Measurements from ENCODE around the gene KRTAP10-11.

The KRTAP10-11 gene

DNA sequence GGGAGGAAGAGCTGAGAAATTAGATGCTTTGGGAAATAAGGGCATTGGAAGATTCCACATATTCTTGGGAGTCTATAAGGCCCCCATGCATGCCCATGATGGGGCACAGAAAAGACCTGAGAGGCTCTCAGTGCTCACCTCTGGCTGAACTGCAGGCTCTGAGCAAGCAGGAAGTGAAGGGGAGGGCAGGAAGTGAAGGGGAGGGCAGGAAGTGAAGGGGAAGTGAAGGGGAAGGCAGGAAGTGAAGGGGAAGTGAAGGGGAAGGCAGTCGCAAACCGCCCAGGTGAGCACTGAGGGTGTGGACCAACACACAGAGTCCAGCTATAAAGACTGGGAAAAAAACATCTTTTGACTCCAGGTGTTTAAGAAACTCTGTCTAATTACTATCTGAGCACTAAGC is 15.8 kb upstream of the KRTAP10-11 start:
- H3K4me1 ChIP-seq (ENCODE audit: insufficient read depth, low read length, severe bottlenecking), result no peaks in the 10 kb centered on the region
- no peak overlapping the region for H3K4me2 ChIP-seq (ENCODE audit: low read length)
- H3K36me3 ChIP-seq (ENCODE audit: insufficient read depth, low read length), result no peaks in the 10 kb centered on the region
- no peaks in the 10 kb centered on the region for H3K27me3 ChIP-seq (ENCODE audit: insufficient read depth, low read length)
- 0 out of 2 replicates have a peak, but pooled peaks cover 3% of the 10 kb centered on the region for H3K9me3 ChIP-seq (ENCODE audit: low read length)
- no peak for TF ChIP-seq EZH2 (IDR thresholded peaks at IDR 0.05; ENCODE audit: borderline replicate concordance, low read length)
- TF ChIP-seq CTCF (IDR thresholded peaks at IDR 0.05; ENCODE audit: low read length), result no peak
- no peak overlapping the region for H3K27ac ChIP-seq (ENCODE audit: low read depth, low read length, poor library complexity, severe bottlenecking)
- no peak overlapping the region for H3K4me3 ChIP-seq (ENCODE audit: low read depth, low read length, poor library complexity, severe bottlenecking)
- H4K20me1 ChIP-seq (ENCODE audit: insufficient read depth, low read length), result no peaks in the 10 kb centered on the region
- H2AFZ ChIP-seq (ENCODE audit: low read length), result no peak overlapping the region
- no peaks in the 10 kb centered on the region for H3K79me2 ChIP-seq (ENCODE audit: insufficient read depth, low read length)
- no peaks in the 10 kb centered on the region for H3F3A ChIP-seq (ENCODE audit: insufficient read depth, low read length)
- no peak overlapping the region for H3K9ac ChIP-seq (ENCODE audit: low read length)
- H3K9me2 ChIP-seq (ENCODE audit: low read depth, low read length), result no peaks in the 10 kb centered on the region

DNA sequence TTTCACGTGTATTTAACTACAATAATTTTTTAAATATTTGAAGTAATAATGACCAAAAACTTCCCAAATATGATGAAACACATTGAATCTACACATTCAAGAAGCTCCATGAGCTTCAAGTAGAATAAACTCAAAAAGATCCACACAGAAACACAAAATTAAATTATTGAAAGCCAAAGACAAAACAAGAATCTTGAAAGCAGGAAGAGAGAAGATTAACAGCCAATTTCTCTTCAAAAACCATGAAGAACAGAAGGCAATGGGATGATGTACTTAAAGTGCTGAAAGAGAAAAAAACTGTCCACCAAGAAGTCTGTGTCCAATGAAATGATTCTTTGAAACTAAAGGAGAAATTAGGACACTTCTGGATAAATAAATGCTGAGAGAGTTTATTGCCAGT is 14.1 kb upstream of the KRTAP10-11 start:
- no peaks in the 10 kb centered on the region for H3K27me3 ChIP-seq (ENCODE audit: insufficient read depth, low read length)
- TF ChIP-seq EZH2 (IDR thresholded peaks at IDR 0.05; ENCODE audit: borderline replicate concordance, low read length) (no peak), CTCF (IDR thresholded peaks at IDR 0.05; ENCODE audit: low read length) (no peak)
- no peaks in the 10 kb centered on the region for H3K79me2 ChIP-seq (ENCODE audit: insufficient read depth, low read length)
- no peaks in the 10 kb centered on the region for H3F3A ChIP-seq (ENCODE audit: insufficient read depth, low read length)
- no peaks in the 10 kb centered on the region for H4K20me1 ChIP-seq (ENCODE audit: insufficient read depth, low read length)
- no peaks in the 10 kb centered on the region for H3K36me3 ChIP-seq (ENCODE audit: insufficient read depth, low read length)
- no peaks in the 10 kb centered on the region for H3K9me2 ChIP-seq (ENCODE audit: low read depth, low read length)
- H3K4me2 ChIP-seq (ENCODE audit: low read length), result no peak overlapping the region
- no peaks in the 10 kb centered on the region for H3K4me1 ChIP-seq (ENCODE audit: insufficient read depth, low read length, severe bottlenecking)
- H3K27ac ChIP-seq (ENCODE audit: low read depth, low read length, poor library complexity, severe bottlenecking), result no peak overlapping the region
- H3K9me3 ChIP-seq (ENCODE audit: low read length), result 0 out of 2 replicates have a peak, but pooled peaks cover 3% of the 10 kb centered on the region
- H2AFZ ChIP-seq (ENCODE audit: low read length), result no peak overlapping the region
- H3K9ac ChIP-seq (ENCODE audit: low read length), result no peak overlapping the region
- H3K4me3 ChIP-seq (ENCODE audit: low read depth, low read length, poor library complexity, severe bottlenecking), result no peak overlapping the region

DNA sequence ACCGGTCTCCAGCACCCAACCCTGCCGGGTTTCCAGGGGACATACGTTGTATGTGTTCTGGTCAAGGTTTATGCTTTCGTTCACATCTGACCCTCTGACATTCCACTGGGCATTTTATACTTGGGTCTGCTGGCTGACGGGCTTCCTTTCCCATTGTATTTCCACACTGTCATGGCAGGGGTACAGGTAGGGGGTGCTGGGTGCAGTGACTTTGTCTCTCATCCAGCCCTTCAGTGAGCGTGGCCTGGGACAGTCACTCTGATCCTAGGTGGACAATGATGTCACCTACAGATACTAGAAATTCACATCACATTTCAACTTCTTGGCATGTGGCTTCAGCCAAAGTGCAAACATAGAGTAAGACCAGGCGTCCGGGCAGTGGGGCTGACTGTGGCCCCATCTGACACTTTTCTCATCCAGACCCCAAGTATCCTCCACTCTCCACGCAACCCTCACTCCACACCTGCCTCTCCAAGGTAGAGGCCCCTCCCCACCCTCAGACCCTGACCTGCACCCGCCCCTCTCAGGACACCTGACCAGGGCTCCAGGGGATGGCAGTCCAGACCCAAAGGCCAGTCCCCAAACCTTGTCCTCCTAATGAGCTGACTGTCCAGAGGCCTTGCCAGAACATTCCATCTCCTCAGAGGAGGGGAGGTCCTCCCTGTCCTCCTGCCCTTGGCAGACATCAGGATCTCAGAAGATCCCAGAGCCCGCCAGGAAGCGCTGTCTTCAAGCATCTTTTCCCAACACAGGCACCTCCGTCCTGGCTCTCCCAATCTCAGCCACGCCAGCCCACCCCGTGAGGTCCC is 9.8 kb upstream of the KRTAP10-11 start:
- Histone ChIP-seq H3K27me3 (ENCODE audit: insufficient read depth, low read length) (no peaks in the 10 kb centered on the region), H3K27ac (ENCODE audit: low read depth, low read length, poor library complexity, severe bottlenecking) (no peak overlapping the region)

More for the DNA sequence above, 9.8 kb upstream of the KRTAP10-11 start:
- H2AFZ ChIP-seq (ENCODE audit: low read length), result no peak overlapping the region
- H3K9me3 ChIP-seq (ENCODE audit: low read length), result 0 out of 2 replicates have a peak, but pooled peaks cover 3% of the 10 kb centered on the region
- H3K4me3 ChIP-seq (ENCODE audit: low read depth, low read length, poor library complexity, severe bottlenecking), result no peak overlapping the region
- H3F3A ChIP-seq (ENCODE audit: insufficient read depth, low read length), result no peaks in the 10 kb centered on the region
- no peaks in the 10 kb centered on the region for H4K20me1 ChIP-seq (ENCODE audit: insufficient read depth, low read length)
- H3K36me3 ChIP-seq (ENCODE audit: insufficient read depth, low read length), result no peaks in the 10 kb centered on the region
- no peaks in the 10 kb centered on the region for H3K4me1 ChIP-seq (ENCODE audit: insufficient read depth, low read length, severe bottlenecking)
- TF ChIP-seq CTCF (IDR thresholded peaks at IDR 0.05; ENCODE audit: low read length) (no peak), EZH2 (IDR thresholded peaks at IDR 0.05; ENCODE audit: borderline replicate concordance, low read length) (no peak)
- H3K9ac ChIP-seq (ENCODE audit: low read length), result no peak overlapping the region
- H3K4me2 ChIP-seq (ENCODE audit: low read length), result no peak overlapping the region
- H3K79me2 ChIP-seq (ENCODE audit: insufficient read depth, low read length), result no peaks in the 10 kb centered on the region
- no peaks in the 10 kb centered on the region for H3K9me2 ChIP-seq (ENCODE audit: low read depth, low read length)

All from OCI-LY1 (cell line).